Activated CD8-positive, alpha-beta T cell treated with anti-CD3 and anti-CD28 coated beads for 36 hours (primary cell): ENCODE results near the gene SH3BP4. TPM values are rescaled to one million over a fixed set of nuclear protein-coding genes. Genes with fewer than 3 reads are reported as not detected.

Experiments
- ATAC-seq: fragments of 200-7000 bp; cut with Tn5 transposase; one replicate; pipeline ENCODE4 v1.10.0; 2021; ENCODE audit warnings: mild to moderate bottlenecking, moderate library complexity
- CTCF ChIA-PET: fragments of 350-600 bp; sonication (Branson Sonifier 250); formaldehyde crosslinking; loops from one replicate; lab custom pipeline; 2021; ENCODE audit warnings: antibody characterized with exemption; lab: Charles Lee
- POLR2A ChIA-PET: fragments of 350-600 bp; sonication (Branson Sonifier 250); formaldehyde crosslinking; loops from one replicate; lab custom pipeline; 2021; ENCODE audit warnings: antibody characterized with exemption; lab: Charles Lee
- DNase-seq: peaks from one replicate; pipeline ENCODE4 v3.0.0-alpha.2; 2020
- H3K27ac Mint-ChIP-seq: one replicate; pipeline ENCODE4 v1.8.0; 2021; ENCODE audit warnings: mild to moderate bottlenecking, mixed read lengths
- H3K27me3 Mint-ChIP-seq: one replicate; pipeline ENCODE4 v1.8.0; 2021; ENCODE audit warnings: mixed read lengths
- H3K36me3 Mint-ChIP-seq: one replicate; pipeline ENCODE4 v1.8.0; 2021; ENCODE audit warnings: low read depth, mixed read lengths
- H3K4me1 Mint-ChIP-seq: one replicate; pipeline ENCODE4 v1.8.0; 2021; ENCODE audit warnings: low read depth, mixed read lengths
- H3K4me3 Mint-ChIP-seq: one replicate; pipeline ENCODE4 v1.8.0; 2021; ENCODE audit warnings: mild to moderate bottlenecking, moderate library complexity, mixed read lengths
- H3K9me3 Mint-ChIP-seq: one replicate; pipeline ENCODE4 v1.8.0; 2021; ENCODE audit warnings: mixed read lengths
- CTCF ChIP-seq: fragments of 200-600 bp; IDR thresholded peaks from one replicate; pipeline ENCODE4 v1.8.0; 2022; ENCODE audit warnings: antibody characterized with exemption, mild to moderate bottlenecking
- intact Hi-C: fragments of 100-400 bp; cut with micrococcal nuclease; formaldehyde crosslinking; loops from one replicate; pipeline ENCODE4 v1.10.0; 2022
- total RNA-seq, 2 experiments: library from RNA; stranded (reverse); gene quantifications; one replicate each; pipeline ENCODE4 v1.2.3, GENCODE V29; 2021

SH3BP4 gene
- total RNA-seq, 2 experiments from 2014 or later, result 0.14 to 0.54 TPM

GRCh38 chr2:234966340-234966739, 14.5 kb downstream of the SH3BP4 start:
- no peak for ATAC-seq
- Mint-ChIP-seq H3K36me3 (no peaks in the 10 kb centered on the region), H3K27me3 (peaks cover 6% of the 10 kb centered on the region), H3K9me3 (no peaks in the 10 kb centered on the region), H3K4me3 (no peak overlapping the region), H3K4me1 (no peaks in the 10 kb centered on the region), H3K27ac (no peak overlapping the region)
- CTCF ChIA-PET, result no interaction called here
- no peak for DNase-seq
- intact Hi-C loops, result no loop called here
- TF ChIP-seq CTCF, result no peak
- POLR2A ChIA-PET, result no interaction called here

GRCh38 chr2:234967201-234967869, 15.5 kb downstream of the SH3BP4 start:
- intact Hi-C loops, result no loop called here
- ChIA-PET CTCF (no interaction called here), POLR2A (no interaction called here)
- DNase-seq (no peak), ATAC-seq (no peak)
- TF ChIP-seq CTCF, result no peak
- peaks cover 8% of the 10 kb centered on the region for H3K27me3 Mint-ChIP-seq
- no peaks in the 10 kb centered on the region for H3K4me1 Mint-ChIP-seq
- no peaks in the 10 kb centered on the region for H3K36me3 Mint-ChIP-seq
- H3K27ac Mint-ChIP-seq, result no peak overlapping the region
- H3K4me3 Mint-ChIP-seq, result no peak overlapping the region
- no peaks in the 10 kb centered on the region for H3K9me3 Mint-ChIP-seq

GRCh38 chr2:234967870-234968208, 16.0 kb downstream of the SH3BP4 start:
- no peaks in the 10 kb centered on the region for H3K4me1 Mint-ChIP-seq
- ChIA-PET POLR2A (no interaction called here), CTCF (no interaction called here)
- peaks cover 9% of the 10 kb centered on the region for H3K27me3 Mint-ChIP-seq
- intact Hi-C loops, result no loop called here
- DNase-seq (no peak), ATAC-seq (no peak)
- no peak for TF ChIP-seq CTCF
- H3K27ac Mint-ChIP-seq, result no peak overlapping the region
- no peaks in the 10 kb centered on the region for H3K36me3 Mint-ChIP-seq
- H3K4me3 Mint-ChIP-seq, result no peak overlapping the region
- no peaks in the 10 kb centered on the region for H3K9me3 Mint-ChIP-seq

- Mint-ChIP-seq H3K36me3 (no peaks in the 10 kb centered on the region), H3K9me3 (no peaks in the 10 kb centered on the region), H3K4me1 (no peaks in the 10 kb centered on the region), H3K27me3 (peaks cover 8% of the 10 kb centered on the region), H3K4me3 (no peak overlapping the region), H3K27ac (no peak overlapping the region)
- ATAC-seq (no peak), DNase-seq (no peak)
- TF ChIP-seq CTCF, result no peak
- CTCF ChIA-PET, result no interaction called here
- POLR2A ChIA-PET, result no interaction called here
- intact Hi-C loops, result no loop called here
These were observed 17.0 kb downstream of the SH3BP4 start for GRCh38 chr2:234968631-234969305.

GRCh38 chr2:234969306-234970098, 17.7 kb downstream of the SH3BP4 start:
- H3K27ac Mint-ChIP-seq, result no peak overlapping the region
- H3K27me3 Mint-ChIP-seq, result peaks cover 8% of the 10 kb centered on the region
- H3K9me3 Mint-ChIP-seq, result no peaks in the 10 kb centered on the region
- DNase-seq, result no peak
- no peaks in the 10 kb centered on the region for H3K36me3 Mint-ChIP-seq
- H3K4me3 Mint-ChIP-seq, result no peak overlapping the region
- no peaks in the 10 kb centered on the region for H3K4me1 Mint-ChIP-seq
- CTCF ChIA-PET, result no interaction called here
- ATAC-seq, result no peak
- no peak for TF ChIP-seq CTCF
- intact Hi-C loops, result no loop called here
- POLR2A ChIA-PET, result no interaction called here
